ENCODE measurements around the gene CHST12.
"Not testable (repeated sequence)": the region's sequence is repeated elsewhere in the genome, so short reads cannot be mapped to it uniquely, and the experiment has no call there.

Gene CHST12

DNA sequence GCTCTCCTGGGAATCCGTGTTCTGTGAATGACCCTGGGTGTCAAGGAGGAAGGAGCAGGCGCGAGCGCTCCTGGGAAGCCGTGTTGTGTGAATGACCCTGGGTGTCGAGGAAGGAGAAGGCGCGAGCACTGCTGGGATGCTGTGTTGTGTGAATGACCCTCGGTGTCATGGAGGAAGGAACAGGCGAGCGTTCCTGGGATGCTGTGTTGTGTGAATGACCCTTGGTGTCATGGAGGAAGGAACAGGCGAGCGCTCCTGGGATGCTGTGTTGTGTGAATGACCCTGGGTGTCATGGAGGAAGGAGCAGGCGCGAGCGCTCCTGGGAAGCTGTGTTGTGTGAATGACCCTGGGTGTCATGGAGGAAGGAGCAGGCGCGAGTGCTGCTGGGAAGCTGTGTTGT lies 25.3 kb upstream of the CHST12 start:
- not testable (repeated sequence) for DNase-seq (ENCODE audit: low spot score)

DNA sequence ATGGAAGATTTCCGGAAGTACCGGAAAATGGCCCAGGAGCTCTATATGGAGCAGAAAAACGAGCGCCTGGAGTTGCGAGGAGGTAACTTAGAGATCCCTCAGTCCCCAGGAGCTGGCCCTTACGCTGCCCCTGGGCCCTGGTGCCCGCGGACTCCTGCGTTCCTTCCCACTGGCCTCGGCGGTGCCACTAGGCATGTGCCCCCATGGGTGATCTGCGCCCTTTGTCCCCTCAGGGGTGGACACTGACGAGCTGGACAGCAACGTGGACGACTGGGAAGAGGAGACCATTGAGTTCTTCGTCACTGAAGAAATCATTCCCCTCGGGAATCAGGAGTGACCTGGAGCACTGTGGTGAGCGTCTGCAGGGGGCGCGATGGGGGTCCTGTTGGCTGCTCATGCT lies 24.2 kb upstream of the CHST12 start:
- no peak for DNase-seq (ENCODE audit: low spot score)

DNA sequence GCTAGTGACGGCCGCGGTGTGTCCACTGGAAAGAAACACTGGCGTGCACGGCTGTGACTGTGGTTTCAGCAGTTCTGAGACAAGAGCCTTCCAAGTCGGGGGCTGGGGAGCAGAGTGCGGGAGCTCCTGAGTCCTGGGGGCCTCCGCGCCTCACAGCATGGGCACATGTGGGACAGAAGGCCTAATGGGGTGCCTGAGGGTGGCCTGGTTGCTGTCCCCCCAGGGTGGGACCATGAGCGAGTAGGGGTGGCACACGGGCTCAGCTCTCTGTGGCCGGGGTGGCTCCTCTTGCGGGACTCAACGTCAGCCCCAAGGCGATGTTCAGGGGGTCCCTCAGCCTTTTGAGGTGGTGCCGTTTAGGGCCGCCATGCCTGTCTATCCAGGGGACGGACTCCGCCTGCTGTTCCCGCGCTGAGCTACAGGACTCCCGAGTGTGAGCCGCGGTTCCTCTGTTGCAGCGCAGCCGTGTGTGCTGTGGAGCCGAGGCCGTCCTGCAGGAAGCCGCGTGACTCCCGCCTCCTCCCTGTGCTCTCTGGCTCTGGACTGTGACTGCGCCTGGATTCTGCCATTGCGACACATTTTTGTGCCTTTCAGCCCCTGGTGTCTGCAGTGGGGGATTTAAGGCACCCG lies 23.5 kb upstream of the CHST12 start:
- no peak for DNase-seq (ENCODE audit: low spot score)

DNA sequence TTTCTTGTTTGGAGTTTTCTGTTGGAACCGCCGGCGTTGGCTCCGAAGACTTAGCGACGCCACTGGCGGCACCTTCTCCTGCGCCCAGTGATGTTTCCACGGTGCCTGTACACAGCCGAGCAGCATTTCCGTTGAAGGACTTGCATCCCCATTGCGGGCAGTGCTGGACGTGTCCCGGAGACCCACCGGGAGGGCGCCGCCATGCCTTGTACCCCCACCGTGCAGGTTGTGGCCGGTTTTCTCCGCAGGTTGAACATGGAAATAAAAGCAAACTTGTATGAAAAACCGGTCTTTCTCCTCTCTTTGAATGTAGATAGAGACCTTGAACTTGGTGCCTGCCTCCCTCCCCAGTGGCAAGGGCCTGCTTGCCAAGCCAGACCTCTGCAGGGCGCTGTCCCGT lies 22.9 kb upstream of the CHST12 start:
- DNase-seq (ENCODE audit: low spot score) = no peak

DNA sequence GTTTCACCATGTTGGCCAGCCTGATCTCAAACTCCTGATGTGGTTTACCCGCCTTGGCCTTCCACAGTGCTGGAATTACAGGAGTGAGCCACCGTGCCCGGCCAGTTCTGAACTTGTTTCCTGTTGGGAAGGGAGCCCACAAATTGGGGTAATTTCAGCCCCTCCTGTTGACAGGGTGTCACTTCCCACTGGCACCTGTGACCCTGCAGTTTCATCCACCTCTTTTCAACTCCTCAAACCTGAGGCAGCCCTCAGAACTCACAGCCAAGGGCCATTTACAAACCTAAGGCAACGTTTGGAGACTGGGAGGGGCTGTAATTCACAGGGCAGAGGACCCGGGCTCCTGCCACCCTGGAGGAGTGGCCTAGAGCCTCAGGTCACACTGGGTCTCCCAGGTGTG lies 22.2 kb upstream of the CHST12 start:
- DNase-seq (ENCODE audit: low spot score) = no peak

DNA sequence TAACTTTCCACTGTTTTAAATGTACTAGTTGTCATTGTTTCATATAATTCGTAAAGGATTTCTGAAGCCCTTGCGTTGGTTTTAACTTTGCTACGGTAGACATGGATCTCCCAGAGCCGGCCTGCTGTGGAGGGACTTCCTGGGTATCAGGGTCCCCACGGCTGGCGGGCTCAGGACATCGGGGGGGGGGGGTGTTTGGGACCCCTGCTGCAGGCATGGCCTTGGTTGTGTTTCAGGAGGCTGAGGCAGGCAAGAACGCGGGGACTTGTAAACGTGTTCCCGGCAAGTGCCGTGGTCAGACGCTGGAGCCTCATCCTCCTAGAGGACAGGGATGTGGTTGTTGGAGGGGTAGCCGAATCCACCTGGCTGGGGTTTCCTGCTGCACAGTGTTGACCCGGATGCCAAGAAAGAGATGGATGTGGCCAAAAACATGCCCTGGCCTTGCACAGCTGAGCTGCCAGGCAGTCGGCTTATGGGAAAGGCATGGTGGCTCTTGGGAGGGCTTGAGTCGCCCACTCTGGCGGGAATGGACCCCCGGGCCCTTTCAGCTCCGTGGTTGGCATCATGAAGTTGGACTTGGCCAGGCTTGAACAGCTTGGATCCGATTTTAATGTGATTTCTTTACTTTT lies 21.4 kb upstream of the CHST12 start:
- DNase-seq (ENCODE audit: low spot score) = no peak

DNA sequence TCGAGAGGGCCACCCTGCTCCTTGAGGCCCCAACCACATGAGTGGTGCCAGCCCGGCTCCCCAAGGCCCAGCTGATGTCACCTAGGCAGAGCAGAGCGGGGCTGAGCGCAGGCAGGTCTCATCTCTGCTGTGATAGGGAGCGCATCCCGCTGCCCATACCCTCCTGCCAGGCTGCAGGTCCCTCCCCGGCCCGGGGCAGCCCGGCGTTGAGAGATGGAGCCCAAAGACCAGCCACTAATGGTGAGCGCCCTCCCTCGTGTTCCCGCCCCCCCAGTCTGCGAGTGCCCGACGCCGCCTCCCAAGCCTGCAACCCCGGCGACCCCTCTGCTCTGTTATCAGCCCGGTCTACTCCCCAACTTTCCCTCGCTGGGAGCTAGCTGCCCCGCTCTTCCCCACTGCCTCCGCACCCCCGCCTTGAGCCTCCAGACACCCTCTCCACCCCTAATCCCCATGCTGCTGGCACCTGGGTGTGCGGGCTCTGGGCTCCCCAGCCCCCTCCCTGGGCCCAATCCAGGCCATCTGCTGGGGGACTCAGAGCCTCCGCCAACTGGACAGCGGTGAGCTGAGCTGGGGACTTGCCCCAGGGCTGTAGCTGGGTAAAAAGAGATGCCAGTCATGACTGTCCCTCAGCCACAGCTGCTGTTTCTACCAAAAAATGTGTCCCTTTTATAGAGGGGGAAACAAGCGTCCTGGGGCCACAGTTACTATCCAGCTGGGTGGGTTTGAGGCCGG lies 19.7 kb upstream of the CHST12 start:
- no peak for DNase-seq (ENCODE audit: low spot score)

DNA sequence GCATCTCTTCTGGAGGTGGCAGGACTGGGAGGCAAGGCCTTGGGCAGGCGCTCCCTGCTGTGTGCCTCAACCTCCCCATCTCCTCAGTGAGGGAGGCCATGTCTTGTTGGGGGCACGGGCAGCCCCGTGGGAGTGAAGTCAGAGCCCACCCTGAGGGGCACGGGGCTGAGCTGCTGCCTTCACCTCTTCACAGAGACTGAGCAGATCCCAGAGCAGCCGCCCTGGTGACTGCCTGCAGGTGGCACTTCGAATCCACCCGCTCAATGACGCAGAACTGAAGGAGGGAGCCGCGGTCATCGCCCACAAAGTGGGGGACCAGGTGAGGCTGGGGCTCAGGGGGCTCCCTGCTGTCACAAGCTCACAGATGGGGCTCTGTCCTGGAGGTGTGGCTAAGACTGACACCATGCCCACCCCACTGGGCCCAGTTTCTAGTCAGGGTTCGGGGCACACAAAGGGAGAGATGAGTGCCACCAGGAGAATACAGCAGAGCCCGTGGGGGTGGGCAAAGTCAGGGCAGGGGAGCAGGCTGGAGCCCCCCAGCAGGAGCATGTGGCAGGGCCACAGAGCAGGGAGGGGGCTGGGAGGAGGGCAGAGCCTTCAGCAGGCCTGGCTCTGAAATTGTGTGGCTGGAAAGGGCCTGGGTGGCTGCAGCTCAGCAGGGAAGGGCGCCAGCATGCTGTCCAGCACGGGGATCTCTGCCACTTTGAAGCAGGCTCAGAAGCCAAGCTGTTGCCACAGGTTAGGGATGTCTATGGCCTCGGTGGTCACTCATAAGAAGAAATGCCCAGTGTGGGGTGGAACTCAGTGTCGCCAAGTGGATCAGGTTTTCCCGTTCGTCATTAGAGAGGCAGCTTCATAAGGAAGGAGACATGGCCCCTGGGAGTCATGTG lies 18.8 kb upstream of the CHST12 start:
- DNase-seq (ENCODE audit: low spot score) = no peak

DNA sequence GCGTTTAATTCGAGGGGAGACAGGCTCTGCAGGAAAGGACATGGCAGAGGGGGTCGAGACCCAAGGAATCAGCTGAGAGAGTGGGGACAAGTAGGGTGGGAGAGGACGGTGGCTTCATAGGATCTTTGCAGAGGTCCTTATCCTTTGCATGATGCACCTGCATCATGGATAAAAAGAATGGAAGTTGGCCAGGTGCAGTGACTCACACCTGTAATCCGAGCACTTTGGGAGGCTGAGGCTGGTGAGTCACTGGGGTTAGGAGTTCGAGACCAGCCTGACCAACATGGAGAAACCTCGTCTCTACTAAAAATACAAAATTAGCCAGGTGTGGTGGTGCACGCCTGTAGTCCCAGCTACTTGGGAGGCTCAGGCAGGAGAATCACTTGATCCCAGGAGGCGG lies 17.3 kb upstream of the CHST12 start:
- DNase-seq (ENCODE audit: low spot score) = not testable (repeated sequence)

DNA sequence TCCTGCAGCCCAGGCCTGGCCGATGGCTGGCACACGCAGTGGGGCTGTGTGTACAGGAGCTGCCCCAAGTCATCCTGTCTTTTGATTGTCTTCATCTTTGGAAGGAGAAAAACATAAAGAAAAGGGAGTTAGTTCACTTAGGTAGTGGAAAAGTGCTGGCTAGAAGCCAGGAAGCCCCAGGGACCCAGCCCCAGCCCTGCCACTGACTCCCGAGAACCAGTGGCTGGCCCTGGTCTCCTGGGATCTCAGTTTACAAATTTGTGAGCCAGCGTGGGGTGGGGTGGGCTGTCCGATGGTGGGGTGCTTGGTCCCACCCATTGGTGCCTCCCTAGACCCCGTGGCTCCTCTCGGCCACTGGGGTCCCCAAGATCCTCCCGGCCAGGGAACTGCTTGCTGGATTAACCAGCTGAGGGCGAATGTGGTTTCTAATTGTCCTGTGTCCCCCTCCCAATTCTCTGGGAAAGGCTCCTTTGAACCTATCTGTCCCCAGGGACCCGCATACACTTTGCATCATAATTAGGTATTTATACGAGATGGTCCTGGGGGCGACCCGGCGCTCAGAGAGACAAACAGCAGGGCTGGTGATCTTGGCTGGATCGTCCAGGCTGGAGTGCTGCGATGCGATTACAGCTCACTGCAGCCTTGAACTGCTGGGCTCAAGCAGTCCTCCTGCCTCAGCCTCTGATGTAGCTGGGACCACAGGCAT lies 16.3 kb upstream of the CHST12 start:
- DNase-seq (ENCODE audit: low spot score) = no peak

DNA sequence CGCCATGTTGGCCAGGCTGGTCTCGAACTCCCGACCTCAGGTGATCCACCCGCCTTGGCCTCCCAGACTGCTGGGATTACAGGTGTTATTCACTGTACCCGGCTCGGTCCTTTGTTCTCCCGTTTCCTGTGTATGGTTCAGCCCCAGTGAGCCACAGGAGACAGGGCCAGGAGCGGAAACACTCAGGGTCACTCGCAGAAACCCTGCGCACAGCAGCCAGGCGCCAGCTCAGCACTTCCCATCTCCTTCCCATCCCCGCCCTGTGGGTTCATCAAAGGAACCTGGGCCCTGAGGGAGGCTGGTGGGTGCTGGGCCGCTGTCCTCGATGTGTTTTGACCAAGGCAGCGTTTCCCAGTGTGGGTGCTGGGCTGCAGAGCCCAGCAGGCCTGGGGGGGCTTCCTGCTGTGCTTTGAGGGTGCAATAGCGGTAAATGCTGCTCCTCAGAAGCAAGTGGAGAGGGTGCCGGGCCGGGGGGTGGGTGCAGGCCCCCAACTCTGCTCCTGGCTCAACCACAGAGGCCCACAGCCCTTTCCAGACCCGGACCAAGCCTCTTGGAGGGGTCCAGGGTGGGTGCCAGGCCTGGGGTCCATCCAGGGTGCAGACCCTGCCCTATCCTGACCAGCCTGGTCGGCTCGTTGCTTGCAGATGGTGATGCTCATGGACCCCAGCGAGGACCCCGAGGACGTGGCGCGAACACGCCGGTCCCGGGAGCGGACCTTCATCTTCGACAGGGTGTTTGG lies 15.3 kb upstream of the CHST12 start:
- no peak for DNase-seq (ENCODE audit: low spot score)

DNA sequence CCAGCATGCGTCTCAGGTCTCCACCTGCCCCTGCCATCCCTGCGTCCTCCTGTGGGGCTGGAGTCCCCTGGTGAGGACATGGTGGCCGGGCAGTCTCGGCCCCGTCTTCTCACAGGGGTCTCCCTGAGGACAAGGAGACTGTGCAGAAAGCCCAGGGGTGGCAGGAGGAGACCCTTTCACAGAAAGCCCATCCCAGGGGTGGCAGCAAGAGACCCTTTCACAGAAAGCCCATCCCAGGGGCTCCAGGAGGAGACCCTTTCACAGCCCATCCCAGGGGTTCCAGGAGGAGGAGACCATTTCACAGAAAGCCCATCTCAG lies 14.8 kb upstream of the CHST12 start:
- no peak for DNase-seq (ENCODE audit: low spot score)

DNA sequence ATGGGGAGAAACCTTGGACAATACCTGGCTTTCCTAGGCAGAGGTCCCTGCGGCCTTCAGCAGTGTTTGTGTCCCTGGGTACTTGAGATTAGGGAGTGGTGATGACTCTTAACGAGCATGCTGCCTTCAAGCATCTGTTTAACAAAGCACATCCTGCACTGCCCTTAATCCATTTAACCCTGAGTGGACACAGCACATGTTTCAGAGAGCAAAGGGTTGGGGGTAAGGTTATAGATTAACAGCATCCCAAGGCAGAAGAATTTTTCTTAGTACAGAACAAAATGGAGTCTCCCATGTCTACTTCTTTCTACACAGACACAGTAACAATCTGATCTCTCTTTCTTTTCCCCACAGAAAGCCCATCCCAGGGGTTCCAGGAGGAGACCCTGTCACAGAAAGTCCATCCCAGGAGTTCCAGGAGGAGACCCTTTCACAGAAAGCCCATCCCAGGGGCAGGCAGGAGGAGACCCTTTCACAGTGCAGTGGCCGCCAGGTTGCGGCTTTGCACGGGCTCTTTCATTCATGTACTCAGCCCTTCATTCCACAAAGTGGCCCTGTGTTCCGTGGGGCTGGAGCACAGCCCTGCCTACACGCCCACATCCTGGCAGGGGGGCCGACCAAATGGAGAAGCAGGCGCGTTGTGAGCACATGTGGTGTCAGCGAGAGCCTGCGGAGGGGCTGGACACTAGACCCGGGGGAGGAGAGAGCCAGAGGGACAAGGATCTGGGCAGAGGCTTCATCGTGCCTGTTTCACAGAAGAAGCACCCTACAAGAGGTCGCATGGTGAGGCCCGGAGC lies 13.2 kb upstream of the CHST12 start:
- not testable (repeated sequence) for DNase-seq (ENCODE audit: low spot score)

DNA sequence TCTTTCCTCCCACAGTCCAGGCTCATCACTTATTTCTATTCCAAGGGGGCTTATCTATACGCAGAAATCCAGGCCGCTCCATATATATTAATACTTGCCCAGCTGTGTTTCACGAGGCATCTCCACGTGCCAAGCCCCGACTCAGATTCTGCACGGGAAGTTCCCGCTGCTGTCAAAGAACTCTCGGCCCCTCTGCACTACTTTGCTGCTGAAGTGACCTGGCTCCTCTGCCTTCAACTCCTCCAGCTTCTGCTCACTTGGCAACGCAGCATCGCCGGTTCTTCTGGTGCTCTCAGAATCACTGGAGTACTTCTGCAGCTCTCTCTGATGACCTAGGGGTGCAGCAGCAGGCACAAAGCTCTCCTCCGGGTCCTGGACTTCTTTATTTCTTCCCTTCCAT lies 9.7 kb upstream of the CHST12 start:
- DNase-seq (ENCODE audit: low spot score) = no peak

DNA sequence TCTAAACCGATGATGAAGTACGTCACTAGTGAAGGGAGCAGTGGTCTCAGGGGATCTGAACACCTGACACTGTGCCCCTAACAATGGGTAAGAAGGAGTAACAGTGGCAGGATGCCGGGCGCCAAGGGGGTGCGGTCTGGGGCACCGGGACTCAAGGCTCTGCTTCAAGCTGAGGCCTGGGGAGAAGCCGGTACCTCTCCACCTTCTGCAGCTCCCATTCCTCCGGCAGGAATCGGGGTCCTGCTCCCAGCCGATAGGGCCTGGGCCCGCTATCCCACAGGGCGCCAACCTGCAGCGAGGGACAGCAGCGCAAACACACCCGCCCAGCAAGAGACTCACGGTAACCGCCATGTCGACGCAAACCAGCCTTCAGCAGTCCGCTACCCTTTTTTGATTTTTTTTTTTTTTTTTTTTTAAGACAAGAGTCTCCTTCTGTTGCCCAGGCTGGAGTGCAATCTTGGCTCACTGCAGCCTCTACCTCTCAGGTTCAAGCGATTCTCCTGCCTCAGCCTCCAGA lies 8.8 kb upstream of the CHST12 start:
- no peak for DNase-seq (ENCODE audit: low spot score)

DNA sequence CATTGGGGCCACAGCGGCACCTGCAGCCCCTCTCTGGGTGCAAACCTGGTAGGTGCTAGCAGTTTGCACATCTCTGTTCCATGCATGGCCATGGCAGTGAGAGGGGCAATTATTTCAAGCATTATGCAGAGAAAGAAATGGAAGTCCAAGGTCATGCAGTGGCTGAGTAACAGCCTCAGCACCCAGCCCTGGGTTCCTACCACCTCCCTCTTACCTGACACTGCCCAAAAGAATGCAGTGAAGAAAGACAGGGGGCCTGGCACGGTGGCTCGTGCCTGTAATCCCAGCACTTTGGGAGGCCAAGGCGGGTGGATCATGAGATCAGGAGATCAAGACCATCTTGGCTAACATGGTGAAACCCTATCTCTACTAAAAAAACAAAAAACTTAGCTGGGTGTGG lies 4.9 kb upstream of the CHST12 start:
- no peak for DNase-seq (ENCODE audit: low spot score)

DNA sequence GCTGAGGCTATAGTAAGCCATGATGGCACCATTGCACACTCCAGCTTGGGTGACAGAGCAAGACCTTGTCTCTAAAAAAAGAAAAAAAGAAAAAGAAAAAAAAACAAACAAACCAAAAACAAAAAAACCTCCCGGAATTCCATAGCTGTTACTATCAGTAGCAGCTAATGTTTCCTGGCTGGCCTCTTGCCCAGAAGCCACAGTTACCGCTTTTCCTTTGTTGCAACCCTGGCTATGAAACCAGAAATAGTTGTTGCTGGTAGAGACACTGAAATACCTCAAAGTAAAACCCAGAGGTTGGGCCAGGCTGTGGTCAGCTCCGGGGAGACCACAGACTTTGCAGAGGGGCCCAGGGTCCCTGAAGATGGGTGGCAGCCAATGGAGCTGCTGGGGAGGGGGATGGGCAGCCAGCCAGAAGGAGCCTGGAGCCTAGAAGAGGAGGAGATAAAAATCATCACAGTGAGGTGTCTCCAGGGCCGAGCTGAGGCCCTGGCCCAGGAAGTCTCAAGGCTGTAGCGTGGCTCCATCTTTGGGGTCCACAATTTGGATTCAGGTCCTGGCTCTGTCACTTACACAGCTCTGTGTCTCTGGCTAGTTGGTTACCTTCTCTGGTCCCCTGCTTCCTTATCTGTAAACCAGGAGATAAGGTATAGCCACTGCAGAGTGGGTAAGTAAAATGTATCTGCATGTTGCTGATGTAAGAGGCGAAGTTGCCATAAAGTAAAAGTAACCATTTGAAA lies 3.4 kb upstream of the CHST12 start:
- peak; percentile 25 for DNase-seq (ENCODE audit: low spot score)

DNA sequence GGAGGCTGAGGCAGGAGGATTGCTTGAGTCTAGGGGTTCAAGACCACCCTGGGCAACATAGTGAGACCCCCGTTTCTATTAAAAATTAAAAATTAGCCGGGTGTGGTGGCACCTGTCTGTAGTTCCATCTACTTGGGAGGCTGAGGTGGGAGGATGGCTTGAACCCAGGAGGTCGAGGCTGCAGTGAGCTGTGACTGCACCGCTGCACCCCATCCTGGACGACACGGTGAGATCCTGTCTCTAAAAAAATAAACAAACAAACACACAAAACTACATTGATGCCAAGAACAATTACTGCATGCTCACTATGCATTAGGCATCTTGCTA lies 761 bp upstream of the CHST12 start:
- DNase-seq (ENCODE audit: low spot score) = no peak

DNA sequence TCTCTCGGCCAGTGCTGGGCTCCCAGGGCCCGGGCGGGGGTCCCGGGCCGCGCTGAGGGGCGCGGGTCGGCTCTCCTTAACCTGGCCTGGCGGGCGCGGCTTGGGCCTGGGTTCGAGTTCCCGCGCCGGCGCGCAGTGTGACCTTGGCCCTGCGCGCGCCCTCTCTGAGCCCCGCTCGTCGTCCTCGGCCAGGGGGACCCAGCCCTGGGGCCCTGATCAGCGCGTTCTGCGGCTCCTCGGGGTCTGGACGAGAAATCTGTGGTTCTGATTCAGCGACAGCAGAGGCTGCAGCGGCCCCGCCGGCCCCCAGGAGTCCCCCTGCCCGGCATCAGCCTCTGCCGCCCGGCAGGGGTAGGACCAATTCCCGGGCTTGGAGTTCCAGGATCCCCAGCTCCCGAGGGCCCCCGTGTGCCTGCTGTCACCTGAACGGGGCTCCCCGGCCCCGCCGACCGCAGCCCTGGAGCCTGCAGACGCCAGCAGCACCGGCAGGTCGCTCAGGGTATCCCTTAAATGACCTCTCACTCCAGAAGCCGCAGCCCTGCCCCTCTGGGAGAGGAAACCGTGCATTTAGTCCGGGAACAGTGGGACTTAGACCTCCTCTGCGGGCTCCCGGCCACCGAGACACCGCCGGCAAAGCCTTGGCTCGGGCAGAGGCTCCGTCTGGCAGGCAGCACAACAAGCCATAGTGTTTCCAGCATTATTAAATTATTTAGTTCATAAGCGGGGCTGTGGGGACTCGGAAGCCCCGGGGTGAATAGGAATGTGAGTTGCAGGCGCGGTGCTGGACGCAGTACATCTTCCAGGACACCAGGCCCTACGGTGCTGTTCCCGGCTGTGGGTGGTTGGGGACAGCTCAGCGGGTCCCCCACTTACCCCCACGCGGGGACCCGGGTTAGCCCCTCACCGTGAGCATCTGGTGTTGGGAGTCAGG lies 572 bp downstream of the CHST12 start:
- no peak for DNase-seq (ENCODE audit: low spot score)
